Mammary epithelial cell (primary cell): ENCODE data around the gene PPFIBP2.

Source experiments
- CTCF ChIP-seq, 2 donors: IDR thresholded peaks in 1 of 2; conservative IDR thresholded peaks in 1 of 2; 2 replicates each; pipeline ENCODE4 v1.5.1; 2011 to 2012; ENCODE audit warnings: inconsistent platforms in 2 of 2, low read length in 2 of 2, mild to moderate bottlenecking in 2 of 2, control low read depth in 1 of 2, low read depth in 1 of 2; ENCODE audit not compliant: insufficient read depth in 1 of 2; ENCODE audit errors: extremely low read depth in 1 of 2
- EZH2 ChIP-seq: IDR thresholded peaks from 2 replicates; pipeline ENCODE4 v1.6.1; 2012; ENCODE audit warnings: low read length, inconsistent platforms, borderline replicate concordance

GRCh38 chr11:7603031-7603781 is 89.4 kb downstream of the PPFIBP2 start:
- no peak for TF ChIP-seq CTCF (conservative IDR thresholded peaks at IDR 0.05 in 1 of 2, IDR thresholded peaks at IDR 0.05 in 1 of 2; ENCODE audit: extremely low read depth in 1 of 2, insufficient read depth in 1 of 2, low read depth in 1 of 2, low read length in 2 of 2)
- TF ChIP-seq EZH2, result no peak
